VCaP (cell line): ENCODE results near the gene FBXL15.

Source experiments
- H3K27ac ChIP-seq: fragments of 450-650 bp; 2 replicates; pipeline ENCODE4 v1.5.1; 2017
- TF ChIP-seq, protein P1 (sequence below): fragments of 450-650 bp; conservative IDR thresholded peaks from 2 replicates; pipeline ENCODE4 v1.5.1; 2017; ENCODE audit warnings: mild to moderate bottlenecking, moderate library complexity

The FBXL15 gene

DNA sequence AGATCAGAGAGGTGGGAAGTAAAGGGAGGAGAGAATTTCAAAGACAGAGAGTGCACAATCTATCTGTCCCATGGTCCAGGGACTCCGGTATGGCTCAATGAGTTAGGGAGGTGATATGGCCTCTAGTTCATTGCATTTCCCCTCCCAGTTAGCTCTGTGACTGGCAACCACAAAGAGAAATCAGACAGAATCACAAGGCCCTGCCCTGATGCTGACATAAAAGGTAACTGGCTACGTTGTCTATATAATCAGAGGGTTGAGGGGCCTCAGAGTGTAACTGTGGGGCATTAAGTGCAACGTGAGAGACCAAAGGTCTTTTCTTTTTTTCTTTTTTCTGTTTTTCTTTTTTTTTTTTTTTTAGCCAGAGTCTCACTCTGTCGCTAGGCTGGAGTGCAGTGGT lies 38.0 kb downstream of the FBXL15 start:
- TF ChIP-seq, protein P1, sequence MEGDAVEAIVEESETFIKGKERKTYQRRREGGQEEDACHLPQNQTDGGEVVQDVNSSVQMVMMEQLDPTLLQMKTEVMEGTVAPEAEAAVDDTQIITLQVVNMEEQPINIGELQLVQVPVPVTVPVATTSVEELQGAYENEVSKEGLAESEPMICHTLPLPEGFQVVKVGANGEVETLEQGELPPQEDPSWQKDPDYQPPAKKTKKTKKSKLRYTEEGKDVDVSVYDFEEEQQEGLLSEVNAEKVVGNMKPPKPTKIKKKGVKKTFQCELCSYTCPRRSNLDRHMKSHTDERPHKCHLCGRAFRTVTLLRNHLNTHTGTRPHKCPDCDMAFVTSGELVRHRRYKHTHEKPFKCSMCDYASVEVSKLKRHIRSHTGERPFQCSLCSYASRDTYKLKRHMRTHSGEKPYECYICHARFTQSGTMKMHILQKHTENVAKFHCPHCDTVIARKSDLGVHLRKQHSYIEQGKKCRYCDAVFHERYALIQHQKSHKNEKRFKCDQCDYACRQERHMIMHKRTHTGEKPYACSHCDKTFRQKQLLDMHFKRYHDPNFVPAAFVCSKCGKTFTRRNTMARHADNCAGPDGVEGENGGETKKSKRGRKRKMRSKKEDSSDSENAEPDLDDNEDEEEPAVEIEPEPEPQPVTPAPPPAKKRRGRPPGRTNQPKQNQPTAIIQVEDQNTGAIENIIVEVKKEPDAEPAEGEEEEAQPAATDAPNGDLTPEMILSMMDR, result no peak
- H3K27ac ChIP-seq, result no peak overlapping the region

DNA sequence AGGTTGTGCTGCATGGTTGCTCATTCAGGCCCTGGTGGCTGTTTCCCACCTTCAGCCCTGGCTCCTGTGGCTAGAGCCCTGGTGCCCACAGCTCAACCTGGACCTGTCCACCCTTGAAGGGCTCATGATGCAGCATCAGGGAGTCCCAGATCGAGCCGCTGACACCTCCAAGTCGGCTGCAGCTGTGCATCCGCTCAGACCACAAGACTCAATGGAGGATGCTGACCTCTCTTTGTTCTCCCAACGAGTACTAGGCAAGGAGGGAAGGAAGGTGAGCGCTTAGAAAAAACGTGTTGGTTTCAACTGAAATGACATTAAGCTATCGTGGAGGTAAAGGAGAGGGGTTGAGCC lies 40.2 kb downstream of the FBXL15 start:
- TF ChIP-seq, protein P1, result no peak

DNA sequence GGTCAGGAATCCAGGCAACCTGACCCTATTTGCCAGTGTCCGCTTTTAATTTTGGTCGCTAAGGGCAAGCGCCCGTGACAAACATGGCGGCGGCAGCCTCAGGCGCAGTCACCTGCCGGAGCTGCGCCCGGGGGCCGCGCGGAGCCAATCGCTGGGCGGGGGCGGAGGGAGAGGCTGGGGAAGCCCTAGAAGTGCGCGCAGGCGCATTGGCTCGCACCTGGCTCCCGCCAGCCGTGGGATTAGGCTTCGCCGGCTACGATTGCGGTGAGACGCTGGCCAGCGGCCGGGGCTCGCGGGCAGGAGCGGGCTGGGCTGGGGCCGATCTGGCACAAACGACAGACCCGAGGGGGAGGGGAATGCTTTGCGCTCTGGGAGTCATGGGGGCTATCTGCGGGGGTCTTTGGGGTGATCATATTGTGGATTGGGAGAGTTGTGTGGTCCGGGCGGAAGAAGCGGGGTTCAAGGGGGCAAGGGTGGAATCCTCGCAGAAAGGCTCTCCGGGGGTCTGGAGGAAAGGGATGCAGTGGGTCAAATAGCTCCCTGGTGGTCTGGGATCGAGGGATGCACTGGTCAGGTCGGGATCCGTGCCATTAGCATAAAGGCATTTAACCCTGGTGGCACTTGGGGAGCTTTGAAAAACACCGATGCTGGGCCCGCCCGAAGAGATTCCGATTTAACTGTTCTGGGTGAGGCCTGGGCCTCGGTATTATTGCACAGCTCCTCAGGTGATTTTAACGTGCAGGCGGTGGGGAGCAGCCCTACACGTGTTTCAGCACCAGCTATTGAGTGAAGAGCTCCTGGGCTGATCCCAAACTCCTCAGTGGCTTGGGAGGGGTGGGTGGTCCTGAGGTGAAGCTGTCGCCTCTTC lies 40.8 kb downstream of the FBXL15 start:
- TF ChIP-seq, protein P1, result no peak
- peak overlapping the region; percentile 93 for H3K27ac ChIP-seq

More for the DNA sequence above, 40.2 kb downstream of the FBXL15 start:
- peak overlapping the region; percentile 93 for H3K27ac ChIP-seq

DNA sequence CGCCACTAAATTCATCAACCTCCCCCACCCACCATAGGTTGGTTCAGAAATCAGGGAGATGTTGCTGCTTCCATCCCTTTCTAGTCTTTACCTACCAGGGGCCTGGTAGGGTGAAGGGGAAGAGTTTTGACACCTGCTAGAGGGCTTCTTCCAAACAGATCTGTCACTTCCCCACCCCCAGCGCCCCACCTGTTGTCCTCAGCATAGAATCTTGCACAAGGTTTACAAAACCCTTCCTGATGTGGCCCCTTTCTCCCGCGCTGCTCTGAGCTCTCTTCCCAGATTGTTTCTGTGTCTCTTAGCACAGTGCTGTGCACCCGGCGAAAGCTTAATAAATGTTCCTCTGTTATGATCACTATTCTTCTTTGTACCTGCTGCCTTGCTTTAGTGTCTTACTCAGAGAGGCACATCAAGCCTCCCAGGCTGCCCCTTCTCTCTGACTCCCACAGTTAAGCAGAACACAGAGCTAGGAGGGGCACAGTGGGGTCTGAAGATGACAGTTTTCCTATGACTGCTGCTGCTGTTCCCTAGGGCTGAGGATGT lies 41.9 kb downstream of the FBXL15 start:
- TF ChIP-seq, protein P1, result no peak
- H3K27ac ChIP-seq, result peak overlapping the region; percentile 93

DNA sequence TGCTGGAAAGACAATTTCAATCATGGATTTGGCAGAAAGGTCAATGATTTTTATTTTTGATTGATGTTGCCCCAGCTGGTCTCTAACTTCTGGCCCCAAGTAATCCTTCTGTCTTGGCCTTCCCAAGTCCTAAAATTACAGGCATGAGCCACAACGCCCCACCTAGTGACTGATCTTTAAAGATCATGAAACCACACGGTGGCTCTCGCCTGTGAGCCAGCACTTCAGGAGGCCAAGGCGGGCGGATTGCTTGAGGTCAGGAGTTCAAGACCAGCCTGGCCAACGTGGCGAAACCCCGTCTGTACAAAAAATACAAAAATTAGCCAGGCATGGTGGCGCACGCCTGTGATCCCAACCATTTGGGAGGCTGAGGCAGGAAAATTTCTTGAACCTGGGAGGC lies 43.3 kb downstream of the FBXL15 start:
- H3K27ac ChIP-seq, result peak overlapping the region; percentile 93
- TF ChIP-seq, protein P1, result no peak

DNA sequence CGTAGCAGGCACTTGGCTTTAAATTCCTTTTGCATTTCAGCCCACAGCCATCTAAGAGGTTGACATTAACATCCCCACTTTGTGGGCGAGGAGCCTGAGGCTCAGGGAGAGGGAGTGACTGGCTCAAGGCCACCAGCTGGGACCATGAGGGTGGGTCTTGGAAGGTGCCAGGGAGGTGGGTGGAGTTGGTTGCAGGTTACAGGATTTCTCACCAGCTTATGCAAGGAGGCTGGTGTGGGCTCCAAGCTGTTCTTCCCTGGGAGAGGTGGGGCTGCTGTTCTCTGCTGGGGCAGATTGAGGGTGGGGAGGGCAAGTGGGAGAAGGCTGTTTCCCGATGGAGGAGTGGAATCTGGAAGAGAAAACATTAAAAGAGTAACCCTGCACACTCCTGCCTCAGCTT lies 44.8 kb downstream of the FBXL15 start:
- peak overlapping the region; percentile 23; the same call in 1 of the 2 replicates for H3K27ac ChIP-seq
- TF ChIP-seq, protein P1, result no peak

DNA sequence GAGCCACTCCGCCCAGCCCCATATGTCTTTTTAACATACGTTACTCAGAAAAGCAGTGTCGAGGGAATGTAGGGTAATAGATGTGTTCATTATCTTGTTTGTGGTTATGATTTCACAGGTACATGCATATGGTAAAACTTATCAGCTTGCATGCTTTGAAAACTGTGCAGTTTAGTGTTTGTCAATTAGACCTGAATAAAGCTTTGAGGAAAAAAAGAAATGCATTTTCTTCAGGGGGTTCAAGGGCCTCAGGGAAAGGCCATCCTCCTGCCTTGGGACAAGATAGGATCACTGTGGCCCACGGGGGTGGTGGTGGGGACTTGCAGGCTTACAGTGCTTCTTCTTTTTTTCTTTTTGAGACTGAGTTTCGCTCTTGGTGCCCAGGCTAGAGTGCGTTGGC lies 46.7 kb downstream of the FBXL15 start:
- TF ChIP-seq, protein P1, result no peak
- no peak overlapping the region for H3K27ac ChIP-seq
